SK-N-MC (cell line): ENCODE data around the gene AUTS2.

ENCODE experiments used
- EZH2 ChIP-seq: fragments of 200-600 bp; sonication (generic); IDR thresholded peaks from one replicate; pipeline ENCODE4 v1.6.1; 2017; ENCODE audit warnings: antibody characterized with exemption
- POLR2AphosphoS5 ChIP-seq: IDR thresholded peaks from 2 replicates; pipeline ENCODE4 v1.6.1; 2012; ENCODE audit warnings: mild to moderate bottlenecking, low read depth, low read length, borderline replicate concordance

GRCh38 chr7:70137126-70137525 is 538.9 kb downstream of the AUTS2 start:
- no peak for TF ChIP-seq EZH2
- no peak for TF ChIP-seq POLR2AphosphoS5
